ENCODE results near the gene PXDC1. TPM values are rescaled to one million over a fixed set of nuclear protein-coding genes. Genes with fewer than 3 reads are reported as not detected.
"Not testable (repeated sequence)": the region's sequence is repeated elsewhere in the genome, so short reads cannot be mapped to it uniquely, and the experiment has no call there.

PXDC1 gene
- polyA plus RNA-seq, 2 donors = 10.0 to 13.1 TPM

- no peaks in the 10 kb centered on the region for H3K4me1 ChIP-seq (ENCODE audit: control insufficient read depth in 2 of 2, insufficient read depth in 2 of 2, low read length in 1 of 2)
- H3K4me3 ChIP-seq (ENCODE audit: low read depth in 1 of 2, low read length in 2 of 2) = no peak overlapping the region
- H3K36me3 ChIP-seq (ENCODE audit: control insufficient read depth in 2 of 2, insufficient read depth in 2 of 2, low read length in 1 of 2) = no peaks in the 10 kb centered on the region
- H3K27ac ChIP-seq (ENCODE audit: low read depth in 2 of 2, low read length in 1 of 2) = no peak overlapping the region
- no peaks in the 10 kb centered on the region for H3K9me3 ChIP-seq (ENCODE audit: control insufficient read depth in 2 of 2, insufficient read depth in 1 of 2, low read depth in 1 of 2, low read length in 1 of 2)
- no peaks in the 10 kb centered on the region for H3K27me3 ChIP-seq (ENCODE audit: control insufficient read depth in 1 of 2, insufficient read depth in 2 of 2, low read length in 2 of 2)
- 49 to 64% methylated on average over 7 of the region's 7 CpGs for WGBS, 2 donors
Observed at GRCh38 chr6:3773678-3774298, 22.3 kb upstream of the PXDC1 start.

- H3K4me1 ChIP-seq (ENCODE audit: control insufficient read depth in 2 of 2, insufficient read depth in 2 of 2, low read length in 1 of 2); H3K27ac ChIP-seq (ENCODE audit: low read depth in 2 of 2, low read length in 1 of 2); H3K36me3 ChIP-seq (ENCODE audit: control insufficient read depth in 2 of 2, insufficient read depth in 2 of 2, low read length in 1 of 2); H3K4me3 ChIP-seq (ENCODE audit: low read depth in 1 of 2, low read length in 2 of 2); H3K27me3 ChIP-seq (ENCODE audit: control insufficient read depth in 1 of 2, insufficient read depth in 2 of 2, low read length in 2 of 2); H3K9me3 ChIP-seq (ENCODE audit: control insufficient read depth in 2 of 2, insufficient read depth in 1 of 2, low read depth in 1 of 2, low read length in 1 of 2): not testable (repeated sequence)
- 92 to 93% methylated on average over 12 of the region's 12 CpGs for WGBS, 2 donors
Observed at GRCh38 chr6:3772127-3772999, 20.9 kb upstream of the PXDC1 start.

- H3K4me3 ChIP-seq (ENCODE audit: low read depth in 1 of 2, low read length in 2 of 2) = no peak overlapping the region
- 92 to 94% methylated on average over 47 to 57 of the region's 57 CpGs for WGBS, 2 donors
- no peaks in the 10 kb centered on the region for H3K27me3 ChIP-seq (ENCODE audit: control insufficient read depth in 1 of 2, insufficient read depth in 2 of 2, low read length in 2 of 2)
- no peaks in the 10 kb centered on the region for H3K36me3 ChIP-seq (ENCODE audit: control insufficient read depth in 2 of 2, insufficient read depth in 2 of 2, low read length in 1 of 2)
- H3K27ac ChIP-seq (ENCODE audit: low read depth in 2 of 2, low read length in 1 of 2) = no peak overlapping the region
- no peaks in the 10 kb centered on the region for H3K4me1 ChIP-seq (ENCODE audit: control insufficient read depth in 2 of 2, insufficient read depth in 2 of 2, low read length in 1 of 2)
- H3K9me3 ChIP-seq (ENCODE audit: control insufficient read depth in 2 of 2, insufficient read depth in 1 of 2, low read depth in 1 of 2, low read length in 1 of 2) = no peaks in the 10 kb centered on the region
Observed at GRCh38 chr6:3771407-3772011, 20.0 kb upstream of the PXDC1 start.

- H3K9me3 ChIP-seq (ENCODE audit: control insufficient read depth in 2 of 2, insufficient read depth in 1 of 2, low read depth in 1 of 2, low read length in 1 of 2) = no peaks in the 10 kb centered on the region
- H3K36me3 ChIP-seq (ENCODE audit: control insufficient read depth in 2 of 2, insufficient read depth in 2 of 2, low read length in 1 of 2) = no peaks in the 10 kb centered on the region
- 80 to 81% methylated on average over 10 of the region's 10 CpGs for WGBS, 2 donors
- H3K27ac ChIP-seq (ENCODE audit: low read depth in 2 of 2, low read length in 1 of 2) = no peak overlapping the region
- peaks cover 0 to 2% of the 10 kb centered on the region in 2 donors for H3K4me1 ChIP-seq (ENCODE audit: control insufficient read depth in 2 of 2, insufficient read depth in 2 of 2, low read length in 1 of 2)
- H3K27me3 ChIP-seq (ENCODE audit: control insufficient read depth in 1 of 2, insufficient read depth in 2 of 2, low read length in 2 of 2) = no peaks in the 10 kb centered on the region
- no peak overlapping the region for H3K4me3 ChIP-seq (ENCODE audit: low read depth in 1 of 2, low read length in 2 of 2)
Observed at GRCh38 chr6:3770023-3770720, 18.7 kb upstream of the PXDC1 start.

GRCh38 chr6:3769610-3770009 lies 18.1 kb upstream of the PXDC1 start:
- Histone ChIP-seq H3K4me3 (ENCODE audit: low read depth in 1 of 2, low read length in 2 of 2) (no peak overlapping the region), H3K27ac (ENCODE audit: low read depth in 2 of 2, low read length in 1 of 2) (no peak overlapping the region), H3K4me1 (ENCODE audit: control insufficient read depth in 2 of 2, insufficient read depth in 2 of 2, low read length in 1 of 2) (peaks cover 0 to 2% of the 10 kb centered on the region in 2 donors), H3K27me3 (ENCODE audit: control insufficient read depth in 1 of 2, insufficient read depth in 2 of 2, low read length in 2 of 2) (no peaks in the 10 kb centered on the region), H3K36me3 (ENCODE audit: control insufficient read depth in 2 of 2, insufficient read depth in 2 of 2, low read length in 1 of 2) (no peaks in the 10 kb centered on the region), H3K9me3 (ENCODE audit: control insufficient read depth in 2 of 2, insufficient read depth in 1 of 2, low read depth in 1 of 2, low read length in 1 of 2) (no peaks in the 10 kb centered on the region)
- 71 to 78% methylated on average over 6 of the region's 6 CpGs for WGBS, 2 donors

GRCh38 chr6:3768502-3768901 lies 17.0 kb upstream of the PXDC1 start:
- Histone ChIP-seq H3K4me3 (ENCODE audit: low read depth in 1 of 2, low read length in 2 of 2) (no peak overlapping the region), H3K36me3 (ENCODE audit: control insufficient read depth in 2 of 2, insufficient read depth in 2 of 2, low read length in 1 of 2) (no peaks in the 10 kb centered on the region), H3K27me3 (ENCODE audit: control insufficient read depth in 1 of 2, insufficient read depth in 2 of 2, low read length in 2 of 2) (no peaks in the 10 kb centered on the region), H3K4me1 (ENCODE audit: control insufficient read depth in 2 of 2, insufficient read depth in 2 of 2, low read length in 1 of 2) (peaks cover 0 to 2% of the 10 kb centered on the region in 2 donors), H3K27ac (ENCODE audit: low read depth in 2 of 2, low read length in 1 of 2) (no peak overlapping the region), H3K9me3 (ENCODE audit: control insufficient read depth in 2 of 2, insufficient read depth in 1 of 2, low read depth in 1 of 2, low read length in 1 of 2) (no peaks in the 10 kb centered on the region)
- 81 to 87% methylated on average over 2 of the region's 2 CpGs for WGBS, 2 donors

- WGBS, 2 donors = 90 to 91% methylated on average over 6 of the region's 6 CpGs
Observed at GRCh38 chr6:3767483-3767882, 16.0 kb upstream of the PXDC1 start.

GRCh38 chr6:3766214-3766613 lies 14.7 kb upstream of the PXDC1 start:
- WGBS, 2 donors = 35 to 50% methylated on average over 9 of the region's 9 CpGs
- H3K27me3 ChIP-seq (ENCODE audit: control insufficient read depth in 1 of 2, insufficient read depth in 2 of 2, low read length in 2 of 2) = no peaks in the 10 kb centered on the region
- H3K9me3 ChIP-seq (ENCODE audit: control insufficient read depth in 2 of 2, insufficient read depth in 1 of 2, low read depth in 1 of 2, low read length in 1 of 2) = no peaks in the 10 kb centered on the region
- H3K4me3 ChIP-seq (ENCODE audit: low read depth in 1 of 2, low read length in 2 of 2) = no peak overlapping the region
- H3K27ac ChIP-seq (ENCODE audit: low read depth in 2 of 2, low read length in 1 of 2) = no peak overlapping the region
- peaks cover 0 to 2% of the 10 kb centered on the region in 2 donors for H3K4me1 ChIP-seq (ENCODE audit: control insufficient read depth in 2 of 2, insufficient read depth in 2 of 2, low read length in 1 of 2)
- H3K36me3 ChIP-seq (ENCODE audit: control insufficient read depth in 2 of 2, insufficient read depth in 2 of 2, low read length in 1 of 2) = no peaks in the 10 kb centered on the region

More at GRCh38 chr6:3767483-3767882, 16.0 kb upstream of the PXDC1 start:
- H3K4me1 ChIP-seq (ENCODE audit: control insufficient read depth in 2 of 2, insufficient read depth in 2 of 2, low read length in 1 of 2); H3K36me3 ChIP-seq (ENCODE audit: control insufficient read depth in 2 of 2, insufficient read depth in 2 of 2, low read length in 1 of 2); H3K27me3 ChIP-seq (ENCODE audit: control insufficient read depth in 1 of 2, insufficient read depth in 2 of 2, low read length in 2 of 2); H3K9me3 ChIP-seq (ENCODE audit: control insufficient read depth in 2 of 2, insufficient read depth in 1 of 2, low read depth in 1 of 2, low read length in 1 of 2); H3K27ac ChIP-seq (ENCODE audit: low read depth in 2 of 2, low read length in 1 of 2); H3K4me3 ChIP-seq (ENCODE audit: low read depth in 1 of 2, low read length in 2 of 2): not testable (repeated sequence)

GRCh38 chr6:3765415-3765814 lies 13.9 kb upstream of the PXDC1 start:
- Histone ChIP-seq H3K27ac (ENCODE audit: low read depth in 2 of 2, low read length in 1 of 2) (no peak overlapping the region), H3K9me3 (ENCODE audit: control insufficient read depth in 2 of 2, insufficient read depth in 1 of 2, low read depth in 1 of 2, low read length in 1 of 2) (no peaks in the 10 kb centered on the region), H3K36me3 (ENCODE audit: control insufficient read depth in 2 of 2, insufficient read depth in 2 of 2, low read length in 1 of 2) (no peaks in the 10 kb centered on the region), H3K4me1 (ENCODE audit: control insufficient read depth in 2 of 2, insufficient read depth in 2 of 2, low read length in 1 of 2) (peaks cover 0 to 2% of the 10 kb centered on the region in 2 donors), H3K4me3 (ENCODE audit: low read depth in 1 of 2, low read length in 2 of 2) (no peak overlapping the region), H3K27me3 (ENCODE audit: control insufficient read depth in 1 of 2, insufficient read depth in 2 of 2, low read length in 2 of 2) (no peaks in the 10 kb centered on the region)
- 58 to 63% methylated on average over 6 of the region's 6 CpGs for WGBS, 2 donors
